Measurements from ENCODE around the gene SH2D2A.

DNA sequence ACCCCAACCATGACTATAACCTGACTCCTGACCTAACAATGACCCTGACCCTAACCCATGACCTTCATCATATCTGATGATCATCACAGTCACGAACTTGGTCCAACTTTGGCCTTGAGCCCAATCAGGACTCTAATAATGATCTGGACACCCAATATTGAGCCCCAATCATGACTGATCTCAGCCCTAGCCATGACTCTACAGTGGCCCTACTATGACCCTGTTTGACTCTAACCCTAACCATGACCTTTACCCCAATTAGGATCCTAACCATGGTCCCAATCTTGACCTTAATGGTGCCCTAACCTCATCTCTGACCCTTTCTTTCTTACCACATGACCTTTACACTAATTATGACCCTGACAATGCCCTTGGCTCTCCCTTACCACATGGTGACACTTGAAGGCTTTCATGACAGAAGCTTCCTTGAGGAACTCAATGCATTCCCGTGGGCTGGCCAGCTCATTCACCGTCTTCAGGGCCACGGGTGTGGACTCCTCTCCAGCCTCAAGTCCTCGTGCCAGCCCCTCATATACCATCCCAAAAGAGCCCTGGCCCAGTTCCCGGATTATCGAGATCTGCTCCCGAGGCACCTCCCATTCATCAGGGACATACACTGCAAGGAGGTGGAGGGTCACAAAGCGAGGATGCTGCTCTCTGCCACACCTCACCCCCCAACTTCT lies 26.1 kb upstream of the SH2D2A start:
- TF ChIP-seq EZH2 (IDR thresholded peaks at IDR 0.05; ENCODE audit: insufficient read depth, poor library complexity, severe bottlenecking) (no peak), EZH2phosphoT487 (IDR thresholded peaks at IDR 0.05; ENCODE audit: insufficient read depth, low read depth) (no peak)
